WTC11 (cell line): ENCODE data around the gene ATP2B1.
A peak's percentile ranks its signal among the peaks of the same experiment; 100 is the strongest.

Experiments used
- ATF2 ChIP-seq: sonication (generic); formaldehyde crosslinking; IDR thresholded peaks from 2 replicates; pipeline ENCODE4 v1.8.1; 2022; ENCODE audit warnings: low read depth, missing genetic modification reagents, borderline replicate concordance
- IRF1 ChIP-seq: sonication (generic); formaldehyde crosslinking; IDR thresholded peaks from 2 replicates; pipeline ENCODE4 v1.8.0; 2023; ENCODE audit warnings: missing genetic modification reagents
- MLX ChIP-seq: sonication (generic); formaldehyde crosslinking; IDR thresholded peaks from 2 replicates; pipeline ENCODE4 v1.8.1; 2023; ENCODE audit warnings: mild to moderate bottlenecking, missing genetic modification reagents, moderate library complexity
- PRDM15 ChIP-seq: sonication (generic); formaldehyde crosslinking; IDR thresholded peaks from 2 replicates; pipeline ENCODE4 v1.8.0; 2022; ENCODE audit warnings: missing genetic modification reagents
- SMAD3 ChIP-seq: sonication (generic); formaldehyde crosslinking; IDR thresholded peaks from 2 replicates; pipeline ENCODE4 v1.8.0; 2022; ENCODE audit warnings: missing genetic modification reagents, mild to moderate bottlenecking, borderline replicate concordance
- TF ChIP-seq, protein P1 (sequence below): sonication (generic); formaldehyde crosslinking; IDR thresholded peaks from 2 replicates; pipeline ENCODE4 v1.8.0; 2022; ENCODE audit warnings: mild to moderate bottlenecking, missing genetic modification reagents
- TF ChIP-seq, protein P2 (sequence below): sonication (generic); formaldehyde crosslinking; IDR thresholded peaks from 2 replicates; pipeline ENCODE4 v1.8.1; 2023; ENCODE audit warnings: mild to moderate bottlenecking, missing genetic modification reagents, moderate library complexity
- TF ChIP-seq, protein P3 (sequence below): fragments of 200-600 bp; IDR thresholded peaks from 2 replicates; pipeline ENCODE4 v1.8.0; 2022; ENCODE audit warnings: antibody characterized with exemption
- TF ChIP-seq, protein P4 (sequence below): sonication (generic); formaldehyde crosslinking; IDR thresholded peaks from 2 replicates; pipeline ENCODE4 v1.8.1; 2023; ENCODE audit warnings: mild to moderate bottlenecking, missing genetic modification reagents

- TF ChIP-seq PRDM15 (CRISPR knock-in tag): no peak
- TF ChIP-seq, protein P1, sequence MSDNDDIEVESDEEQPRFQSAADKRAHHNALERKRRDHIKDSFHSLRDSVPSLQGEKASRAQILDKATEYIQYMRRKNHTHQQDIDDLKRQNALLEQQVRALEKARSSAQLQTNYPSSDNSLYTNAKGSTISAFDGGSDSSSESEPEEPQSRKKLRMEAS: no peak
- TF ChIP-seq, protein P2, sequence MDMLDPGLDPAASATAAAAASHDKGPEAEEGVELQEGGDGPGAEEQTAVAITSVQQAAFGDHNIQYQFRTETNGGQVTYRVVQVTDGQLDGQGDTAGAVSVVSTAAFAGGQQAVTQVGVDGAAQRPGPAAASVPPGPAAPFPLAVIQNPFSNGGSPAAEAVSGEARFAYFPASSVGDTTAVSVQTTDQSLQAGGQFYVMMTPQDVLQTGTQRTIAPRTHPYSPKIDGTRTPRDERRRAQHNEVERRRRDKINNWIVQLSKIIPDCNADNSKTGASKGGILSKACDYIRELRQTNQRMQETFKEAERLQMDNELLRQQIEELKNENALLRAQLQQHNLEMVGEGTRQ: no peak
- TF ChIP-seq, protein P3, sequence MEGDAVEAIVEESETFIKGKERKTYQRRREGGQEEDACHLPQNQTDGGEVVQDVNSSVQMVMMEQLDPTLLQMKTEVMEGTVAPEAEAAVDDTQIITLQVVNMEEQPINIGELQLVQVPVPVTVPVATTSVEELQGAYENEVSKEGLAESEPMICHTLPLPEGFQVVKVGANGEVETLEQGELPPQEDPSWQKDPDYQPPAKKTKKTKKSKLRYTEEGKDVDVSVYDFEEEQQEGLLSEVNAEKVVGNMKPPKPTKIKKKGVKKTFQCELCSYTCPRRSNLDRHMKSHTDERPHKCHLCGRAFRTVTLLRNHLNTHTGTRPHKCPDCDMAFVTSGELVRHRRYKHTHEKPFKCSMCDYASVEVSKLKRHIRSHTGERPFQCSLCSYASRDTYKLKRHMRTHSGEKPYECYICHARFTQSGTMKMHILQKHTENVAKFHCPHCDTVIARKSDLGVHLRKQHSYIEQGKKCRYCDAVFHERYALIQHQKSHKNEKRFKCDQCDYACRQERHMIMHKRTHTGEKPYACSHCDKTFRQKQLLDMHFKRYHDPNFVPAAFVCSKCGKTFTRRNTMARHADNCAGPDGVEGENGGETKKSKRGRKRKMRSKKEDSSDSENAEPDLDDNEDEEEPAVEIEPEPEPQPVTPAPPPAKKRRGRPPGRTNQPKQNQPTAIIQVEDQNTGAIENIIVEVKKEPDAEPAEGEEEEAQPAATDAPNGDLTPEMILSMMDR: peak; percentile 69
- no peak for TF ChIP-seq ATF2 (CRISPR knock-in tag)
- no peak for TF ChIP-seq IRF1 (CRISPR knock-in tag)
- TF ChIP-seq, protein P4, sequence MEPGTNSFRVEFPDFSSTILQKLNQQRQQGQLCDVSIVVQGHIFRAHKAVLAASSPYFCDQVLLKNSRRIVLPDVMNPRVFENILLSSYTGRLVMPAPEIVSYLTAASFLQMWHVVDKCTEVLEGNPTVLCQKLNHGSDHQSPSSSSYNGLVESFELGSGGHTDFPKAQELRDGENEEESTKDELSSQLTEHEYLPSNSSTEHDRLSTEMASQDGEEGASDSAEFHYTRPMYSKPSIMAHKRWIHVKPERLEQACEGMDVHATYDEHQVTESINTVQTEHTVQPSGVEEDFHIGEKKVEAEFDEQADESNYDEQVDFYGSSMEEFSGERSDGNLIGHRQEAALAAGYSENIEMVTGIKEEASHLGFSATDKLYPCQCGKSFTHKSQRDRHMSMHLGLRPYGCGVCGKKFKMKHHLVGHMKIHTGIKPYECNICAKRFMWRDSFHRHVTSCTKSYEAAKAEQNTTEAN: no peak
- no peak for TF ChIP-seq SMAD3 (CRISPR knock-in tag)
- TF ChIP-seq MLX: no peak
These were observed 165.6 kb downstream of the ATP2B1 start for GRCh38 chr12:89542912-89543592.
